D721Med (cell line): ENCODE measurements around the gene AREG.
"Not testable (repeated sequence)": the region's sequence is repeated elsewhere in the genome, so short reads cannot be mapped to it uniquely, and the experiment has no call there.

Experiments
- DNase-seq: peaks from one replicate; pipeline ENCODE4 v3.0.0; 2011; ENCODE audit warnings: low spot score; ENCODE audit not compliant: insufficient read length
- FAIRE-seq: peaks from 2 replicates; lab custom pipeline; 2011; peaks lifted over from hg19 to GRCh38; lab: Jason Lieb, UNC
- CTCF ChIP-seq: IDR thresholded peaks from 2 replicates; pipeline ENCODE4 v1.5.1; 2012; ENCODE audit warnings: mild to moderate bottlenecking, control low read depth; ENCODE audit not compliant: insufficient read depth; ENCODE audit errors: missing control alignments

AREG gene

GRCh38 chr4:74444891-74445642 is at the start of gene AREG:
AREG (plus strand) TSS chr4:74445136; CDS start chr4:74445346, 210 bp downstream.
- DNase-seq (peak; percentile 33), FAIRE-seq (no peak)
- TF ChIP-seq CTCF: peak; percentile 35

- DNase-seq: no peak
Observed at GRCh38 chr4:74395633-74396032, 49.3 kb upstream of the AREG start.

GRCh38 chr4:74397748-74398426 is 47.0 kb upstream of the AREG start:
- FAIRE-seq (no peak), DNase-seq (no peak)
- TF ChIP-seq CTCF: no peak

More at GRCh38 chr4:74395633-74396032, 49.3 kb upstream of the AREG start:
- TF ChIP-seq CTCF: no peak
- no peak for FAIRE-seq

GRCh38 chr4:74398894-74399589 is 45.9 kb upstream of the AREG start:
- FAIRE-seq, DNase-seq: not testable (repeated sequence)

GRCh38 chr4:74400395-74400794 is 44.5 kb upstream of the AREG start:
- DNase-seq (no peak), FAIRE-seq (no peak)

GRCh38 chr4:74402692-74403456 is 42.1 kb upstream of the AREG start:
- TF ChIP-seq CTCF: no peak
- DNase-seq (no peak), FAIRE-seq (no peak)

More at GRCh38 chr4:74400395-74400794, 44.5 kb upstream of the AREG start:
- TF ChIP-seq CTCF: no peak

- DNase-seq (no peak), FAIRE-seq (no peak)
- TF ChIP-seq CTCF: no peak
Observed at GRCh38 chr4:74407891-74408290, 37.0 kb upstream of the AREG start.
